PC-3 (cell line): ENCODE results near the gene HEXA. TPM values are rescaled to one million over a fixed set of nuclear protein-coding genes. Genes with fewer than 3 reads are reported as not detected.

Experiments
- ATAC-seq: fragments of 200-7000 bp; cut with Tn5 transposase; 2 replicates; pipeline ENCODE4 v1.9.1; 2020; ENCODE audit warnings: mild to moderate bottlenecking, moderate library complexity
- BruUV-seq: library from RNA; stranded (reverse); fragments of 400-500 nt; replicated peaks from 2 replicates; lab custom pipeline; 2021; lab: Mats Ljungman, UMichigan
- CTCF ChIA-PET: fragments of 300-600 bp; sonication (Branson Sonifier 250); formaldehyde crosslinking; loops from one replicate; lab custom pipeline; 2022; ENCODE audit warnings: antibody characterized with exemption; lab: Charles Lee
- POLR2A ChIA-PET: fragments of 300-600 bp; sonication (Branson Sonifier 250); formaldehyde crosslinking; loops from one replicate; lab custom pipeline; 2022; ENCODE audit warnings: antibody characterized with exemption; ENCODE audit not compliant: unreplicated experiment; lab: Charles Lee
- DNase-seq: peaks from one replicate; pipeline ENCODE4 v3.0.0-alpha.2; 2015
- H2AFZ ChIP-seq: fragments of 300-600 bp; sonication (generic); 2 replicates; pipeline ENCODE4 v1.6.0; 2016; ENCODE audit warnings: antibody characterized with exemption, low read length
- H3F3A ChIP-seq: fragments of 300-600 bp; sonication (generic); one replicate; pipeline ENCODE4 v1.6.0; 2017; ENCODE audit warnings: antibody characterized with exemption, low read length, control low read depth, mild to moderate bottlenecking; ENCODE audit not compliant: unreplicated experiment
- H3K27ac ChIP-seq: fragments of 300-600 bp; sonication (generic); 2 replicates; pipeline ENCODE4 v1.5.1; 2016; ENCODE audit warnings: mild to moderate bottlenecking, low read length
- H3K27me3 ChIP-seq: fragments of 300-600 bp; sonication (generic); 2 replicates; pipeline ENCODE4 v1.6.1; 2016; ENCODE audit warnings: low read length, mixed read lengths
- H3K36me3 ChIP-seq: fragments of 300-600 bp; sonication (generic); 2 replicates; pipeline ENCODE4 v1.6.1; 2016; ENCODE audit warnings: low read depth, mixed run types, low read length, mixed read lengths
- H3K4me1 ChIP-seq: fragments of 300-600 bp; sonication (generic); 2 replicates; pipeline ENCODE4 v1.5.1; 2016; ENCODE audit warnings: low read length; ENCODE audit not compliant: insufficient read depth
- H3K4me2 ChIP-seq: fragments of 300-600 bp; sonication (generic); 2 replicates; pipeline ENCODE4 v1.6.0; 2016; ENCODE audit warnings: low read length
- H3K4me3 ChIP-seq: fragments of 300-600 bp; sonication (generic); 2 replicates; pipeline ENCODE4 v1.5.1; 2016; ENCODE audit warnings: mild to moderate bottlenecking, low read length, mixed read lengths
- H3K79me2 ChIP-seq: fragments of 300-600 bp; sonication (generic); 2 replicates; pipeline ENCODE4 v1.6.1; 2017; ENCODE audit warnings: low read length, mixed read lengths
- H3K9ac ChIP-seq: fragments of 300-600 bp; sonication (generic); 2 replicates; pipeline ENCODE4 v1.6.0; 2016; ENCODE audit warnings: mild to moderate bottlenecking, low read length
- H3K9me2 ChIP-seq: fragments of 300-600 bp; sonication (generic); replicated peaks from 2 replicates; pipeline ENCODE4 v1.6.1; 2016; ENCODE audit warnings: mixed run types, low read length, mixed read lengths
- H3K9me3 ChIP-seq: fragments of 300-600 bp; sonication (generic); 2 replicates; pipeline ENCODE4 v1.6.1; 2016; ENCODE audit warnings: low read length, mixed read lengths
- H4K20me1 ChIP-seq: fragments of 300-600 bp; sonication (generic); 2 replicates; pipeline ENCODE4 v1.6.1; 2016; ENCODE audit warnings: low read length, mixed read lengths
- EZH2 ChIP-seq: fragments of 300-600 bp; sonication (generic); IDR thresholded peaks from one replicate; pipeline ENCODE4 v1.6.1; 2017; ENCODE audit warnings: antibody characterized with exemption, mild to moderate bottlenecking, low read length; ENCODE audit not compliant: unreplicated experiment
- EZH2phosphoT487 ChIP-seq: fragments of 300-600 bp; sonication (generic); IDR thresholded peaks from 2 replicates; pipeline ENCODE4 v1.6.1; 2018; ENCODE audit warnings: mild to moderate bottlenecking, antibody characterized with exemption, low read length, borderline replicate concordance
- intact Hi-C: fragments of 100-400 bp; cut with micrococcal nuclease; formaldehyde crosslinking; loops from 2 replicates; pipeline ENCODE4 v1.9.0; 2023
- total RNA-seq: library from RNA; depleted of rRNA; stranded (reverse); fragments of >200 nt; gene quantifications from 2 replicates; pipeline ENCODE4 v1.2.3, GENCODE V29; 2014
- TF ChIP-seq, protein P1 (sequence below): fragments of 300-600 bp; sonication (generic); conservative IDR thresholded peaks from 2 replicates; pipeline ENCODE4 v1.5.1; 2017; ENCODE audit warnings: antibody characterized with exemption, low read depth, mild to moderate bottlenecking, low read length

HEXA gene
- total RNA-seq, 1 experiment from 2014 or later = not detected

DNA sequence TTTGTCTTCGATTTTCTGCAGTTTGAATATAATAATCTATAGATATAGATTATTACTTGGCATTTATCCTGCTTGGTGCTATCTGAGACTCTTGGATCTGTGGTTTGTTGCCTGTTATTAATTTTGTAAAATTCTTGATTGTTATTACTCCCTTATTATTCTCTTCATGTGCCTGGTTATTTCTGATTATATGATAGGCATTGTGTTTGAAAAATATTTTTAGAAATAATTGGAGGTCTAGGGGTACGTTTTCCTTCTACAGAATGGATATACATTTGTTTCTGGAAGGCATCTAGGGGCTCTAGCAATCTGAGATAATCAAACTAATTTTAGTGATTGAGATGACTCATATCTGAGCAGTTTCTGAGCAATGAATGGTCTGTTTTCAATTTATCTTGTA lies 41.0 kb downstream of the HEXA start:
- ChIA-PET POLR2A (no interaction called here), CTCF (no interaction called here)
- Histone ChIP-seq H3K27me3 (no peaks in the 10 kb centered on the region), H4K20me1 (no peaks in the 10 kb centered on the region), H3K4me1 (peaks cover 13% of the 10 kb centered on the region), H3K27ac (no peak overlapping the region), H3K4me2 (no peak overlapping the region), H3F3A (no peaks in the 10 kb centered on the region), H3K79me2 (no peaks in the 10 kb centered on the region), H3K9me3 (no peaks in the 10 kb centered on the region), H3K4me3 (no peak overlapping the region), H3K36me3 (no peaks in the 10 kb centered on the region), H3K9me2 (no peaks in the 10 kb centered on the region), H2AFZ (no peak overlapping the region), H3K9ac (no peak overlapping the region)
- DNase-seq (no peak), ATAC-seq (no peak)
- intact Hi-C loops = no loop called here
- TF ChIP-seq EZH2phosphoT487 (no peak), EZH2 (no peak)
- TF ChIP-seq, protein P1, sequence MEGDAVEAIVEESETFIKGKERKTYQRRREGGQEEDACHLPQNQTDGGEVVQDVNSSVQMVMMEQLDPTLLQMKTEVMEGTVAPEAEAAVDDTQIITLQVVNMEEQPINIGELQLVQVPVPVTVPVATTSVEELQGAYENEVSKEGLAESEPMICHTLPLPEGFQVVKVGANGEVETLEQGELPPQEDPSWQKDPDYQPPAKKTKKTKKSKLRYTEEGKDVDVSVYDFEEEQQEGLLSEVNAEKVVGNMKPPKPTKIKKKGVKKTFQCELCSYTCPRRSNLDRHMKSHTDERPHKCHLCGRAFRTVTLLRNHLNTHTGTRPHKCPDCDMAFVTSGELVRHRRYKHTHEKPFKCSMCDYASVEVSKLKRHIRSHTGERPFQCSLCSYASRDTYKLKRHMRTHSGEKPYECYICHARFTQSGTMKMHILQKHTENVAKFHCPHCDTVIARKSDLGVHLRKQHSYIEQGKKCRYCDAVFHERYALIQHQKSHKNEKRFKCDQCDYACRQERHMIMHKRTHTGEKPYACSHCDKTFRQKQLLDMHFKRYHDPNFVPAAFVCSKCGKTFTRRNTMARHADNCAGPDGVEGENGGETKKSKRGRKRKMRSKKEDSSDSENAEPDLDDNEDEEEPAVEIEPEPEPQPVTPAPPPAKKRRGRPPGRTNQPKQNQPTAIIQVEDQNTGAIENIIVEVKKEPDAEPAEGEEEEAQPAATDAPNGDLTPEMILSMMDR = no peak
- BruUV-seq = no TSS peak

DNA sequence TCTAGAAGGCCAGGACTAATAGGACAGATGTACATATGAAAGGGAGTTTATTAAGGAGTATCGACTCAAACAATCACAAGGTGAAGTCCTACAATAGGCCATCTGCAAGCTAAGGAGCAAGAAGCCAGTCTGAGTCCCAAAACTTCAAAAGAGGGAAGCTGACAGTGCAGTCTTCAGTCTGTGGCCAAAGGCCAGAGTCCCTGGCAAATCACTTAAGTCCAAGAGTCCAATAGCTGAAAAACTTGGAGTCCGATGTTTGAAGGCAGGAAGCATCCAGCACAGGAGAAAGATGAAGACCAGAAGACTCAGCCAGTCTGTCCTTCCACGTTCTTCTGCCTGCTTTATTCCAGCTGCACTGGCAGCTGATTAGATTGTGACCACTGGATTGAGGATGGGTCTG lies 44.8 kb downstream of the HEXA start:
- Histone ChIP-seq H3K9ac (no peak overlapping the region), H3K9me3 (no peaks in the 10 kb centered on the region), H3K4me1 (no peaks in the 10 kb centered on the region), H3K4me2 (no peak overlapping the region), H3K4me3 (no peak overlapping the region), H3K36me3 (no peaks in the 10 kb centered on the region), H3K79me2 (no peaks in the 10 kb centered on the region), H3F3A (no peaks in the 10 kb centered on the region), H3K27me3 (peaks cover 3% of the 10 kb centered on the region; the same call in 1 of the 2 replicates), H3K9me2 (no peaks in the 10 kb centered on the region), H3K27ac (no peak overlapping the region), H4K20me1 (no peaks in the 10 kb centered on the region), H2AFZ (no peak overlapping the region)
- no peak for ATAC-seq
- BruUV-seq = no TSS peak
- DNase-seq = no peak
- no peak for TF ChIP-seq EZH2
- TF ChIP-seq, protein P1 = no peak
- TF ChIP-seq EZH2phosphoT487 = no peak
- intact Hi-C loops = no loop called here
- ChIA-PET CTCF (no interaction called here), POLR2A (no interaction called here)

DNA sequence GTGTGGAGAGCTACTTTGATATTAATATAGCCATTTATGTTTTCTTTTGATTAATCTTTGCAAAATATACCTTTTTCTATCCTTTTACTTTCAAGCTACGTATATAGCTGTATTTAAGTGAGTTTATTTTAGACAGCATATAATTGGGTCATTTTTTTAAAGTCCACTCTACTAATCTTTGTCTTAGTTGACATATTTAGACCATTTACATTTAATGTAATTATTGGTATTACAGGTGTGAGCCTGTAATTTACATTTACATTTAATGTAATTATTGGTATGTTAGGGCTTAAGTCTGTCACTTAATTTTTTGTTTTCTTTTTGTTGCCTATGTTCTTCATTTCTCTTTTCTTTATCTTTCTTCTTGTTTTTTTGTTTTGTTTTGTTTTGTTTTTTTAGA lies 52.1 kb downstream of the HEXA start:
- H3K9me2 ChIP-seq = no peaks in the 10 kb centered on the region
- BruUV-seq = no TSS peak
- no peaks in the 10 kb centered on the region for H4K20me1 ChIP-seq
- ChIA-PET CTCF (no interaction called here), POLR2A (no interaction called here)
- H3K4me2 ChIP-seq = no peak overlapping the region
- no peaks in the 10 kb centered on the region for H3K36me3 ChIP-seq
- H3K79me2 ChIP-seq = no peaks in the 10 kb centered on the region
- H3K27ac ChIP-seq = no peak overlapping the region
- H3K9ac ChIP-seq = no peak overlapping the region
- no peaks in the 10 kb centered on the region for H3F3A ChIP-seq
- H2AFZ ChIP-seq = no peak overlapping the region
- peaks cover 7% of the 10 kb centered on the region for H3K27me3 ChIP-seq
- DNase-seq (no peak), ATAC-seq (no peak)
- intact Hi-C loops = no loop called here
- TF ChIP-seq, protein P1 = no peak
- no peak for TF ChIP-seq EZH2phosphoT487
- TF ChIP-seq EZH2 = no peak
- H3K9me3 ChIP-seq = no peaks in the 10 kb centered on the region
- no peak overlapping the region for H3K4me3 ChIP-seq
- no peaks in the 10 kb centered on the region for H3K4me1 ChIP-seq
